Left kidney (tissue), 2 donors: ENCODE data around the gene DEPP1. TPM values are rescaled to one million over a fixed set of nuclear protein-coding genes. Genes with fewer than 3 reads are reported as not detected.

Experiments
- DNase-seq: peaks from one replicate; pipeline ENCODE4 v3.0.0-alpha.2; 2013
- polyA plus RNA-seq: library from polyadenylated mRNA; unstranded; fragments of 120-200 nt; gene quantifications from one replicate; pipeline ENCODE4 v1.2.1, GENCODE V29; 2013; ENCODE audit not compliant: insufficient read length

DEPP1 gene
- polyA plus RNA-seq, 1 donor, result 5.5 TPM

DNA sequence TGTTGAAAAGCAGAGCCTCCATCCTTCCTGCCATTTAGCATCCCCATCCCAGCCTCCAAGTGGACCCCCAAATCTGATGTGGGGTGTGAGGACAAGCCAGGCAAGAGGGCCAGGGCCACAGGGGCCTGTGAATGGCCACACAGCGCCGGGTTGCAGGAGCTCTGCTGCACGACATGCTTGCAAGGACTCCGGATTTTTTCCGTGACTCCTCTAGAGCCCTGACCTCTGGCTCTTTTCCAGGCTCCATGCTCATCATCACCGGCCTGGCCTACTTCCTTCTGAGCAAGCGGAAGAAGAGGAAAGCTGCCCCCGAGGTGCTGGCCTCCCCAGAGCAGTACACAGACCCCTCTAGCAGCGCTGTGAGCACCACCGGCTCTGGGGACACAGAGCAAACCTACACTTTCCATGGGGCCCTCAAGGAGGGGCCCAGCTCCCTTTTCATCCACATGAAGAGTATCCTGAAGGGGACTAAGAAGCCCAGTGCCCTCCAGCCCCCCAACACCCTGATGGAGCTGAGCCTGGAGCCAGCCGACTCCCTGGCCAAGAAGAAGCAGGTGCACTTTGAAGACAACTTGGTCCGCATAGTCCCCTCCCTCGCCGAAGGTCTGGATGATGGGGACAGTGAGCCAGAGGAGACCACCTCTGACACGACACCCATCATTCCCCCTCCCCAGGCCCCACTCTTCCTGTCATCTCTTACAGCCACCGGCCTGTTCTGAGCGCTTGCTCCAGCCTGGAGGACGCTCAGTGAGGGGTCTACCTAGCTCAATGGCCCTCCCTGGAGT is 44.0 kb downstream of the DEPP1 start:
- no peak for DNase-seq

- DNase-seq, result no peak
Measured at GRCh38 chr10:44933451-44934321, 44.9 kb downstream of the DEPP1 start.

DNA sequence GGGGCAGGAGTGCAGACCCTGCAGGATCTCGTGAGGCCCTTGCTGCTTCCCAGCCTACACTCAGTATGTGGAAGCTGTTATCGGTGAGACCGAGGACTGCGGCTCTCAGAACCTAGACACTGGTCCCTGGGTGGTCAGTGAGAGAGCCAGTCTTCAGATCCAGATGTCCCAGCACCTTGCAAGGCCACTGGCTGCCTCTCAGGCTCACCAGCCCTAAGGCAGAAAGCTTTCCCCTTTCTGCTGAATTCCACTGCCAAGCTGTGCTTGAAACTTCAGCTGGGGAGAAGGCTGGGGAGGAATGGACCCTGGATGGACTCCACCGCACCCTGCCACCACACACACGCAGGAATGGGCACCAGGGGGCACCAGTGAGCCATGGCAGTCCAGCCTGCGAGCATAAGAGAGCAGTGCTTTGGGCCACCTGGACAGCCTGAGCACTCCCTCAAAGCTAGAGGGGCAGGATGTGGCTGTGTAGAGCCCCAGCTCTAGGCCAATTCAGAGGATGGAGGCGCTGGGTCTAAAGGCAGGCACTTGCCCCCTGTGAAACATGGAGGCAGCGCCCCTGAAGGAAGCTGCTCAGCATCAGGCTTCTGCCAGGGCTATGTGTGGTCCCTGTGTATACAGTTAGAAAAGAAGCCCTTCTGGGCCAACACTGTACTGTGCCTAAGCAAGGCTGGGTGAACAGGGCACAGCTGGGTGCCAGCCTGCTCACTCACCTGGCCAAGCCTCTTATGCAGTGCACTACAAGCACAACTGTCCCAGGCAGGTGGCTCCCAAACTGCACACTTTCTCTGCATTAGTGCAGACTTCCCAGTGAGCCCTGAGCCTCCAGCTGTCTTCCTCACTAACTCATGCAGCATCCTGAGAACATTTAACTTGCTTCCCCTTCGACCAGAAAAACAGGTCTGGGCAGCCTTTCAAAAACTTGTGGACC is 45.8 kb downstream of the DEPP1 start:
- DNase-seq, result peak; percentile 82

- DNase-seq, result no peak
Measured at GRCh38 chr10:44931621-44932516, 46.7 kb downstream of the DEPP1 start.

GRCh38 chr10:44930904-44931620 is 47.5 kb downstream of the DEPP1 start:
- no peak for DNase-seq

DNA sequence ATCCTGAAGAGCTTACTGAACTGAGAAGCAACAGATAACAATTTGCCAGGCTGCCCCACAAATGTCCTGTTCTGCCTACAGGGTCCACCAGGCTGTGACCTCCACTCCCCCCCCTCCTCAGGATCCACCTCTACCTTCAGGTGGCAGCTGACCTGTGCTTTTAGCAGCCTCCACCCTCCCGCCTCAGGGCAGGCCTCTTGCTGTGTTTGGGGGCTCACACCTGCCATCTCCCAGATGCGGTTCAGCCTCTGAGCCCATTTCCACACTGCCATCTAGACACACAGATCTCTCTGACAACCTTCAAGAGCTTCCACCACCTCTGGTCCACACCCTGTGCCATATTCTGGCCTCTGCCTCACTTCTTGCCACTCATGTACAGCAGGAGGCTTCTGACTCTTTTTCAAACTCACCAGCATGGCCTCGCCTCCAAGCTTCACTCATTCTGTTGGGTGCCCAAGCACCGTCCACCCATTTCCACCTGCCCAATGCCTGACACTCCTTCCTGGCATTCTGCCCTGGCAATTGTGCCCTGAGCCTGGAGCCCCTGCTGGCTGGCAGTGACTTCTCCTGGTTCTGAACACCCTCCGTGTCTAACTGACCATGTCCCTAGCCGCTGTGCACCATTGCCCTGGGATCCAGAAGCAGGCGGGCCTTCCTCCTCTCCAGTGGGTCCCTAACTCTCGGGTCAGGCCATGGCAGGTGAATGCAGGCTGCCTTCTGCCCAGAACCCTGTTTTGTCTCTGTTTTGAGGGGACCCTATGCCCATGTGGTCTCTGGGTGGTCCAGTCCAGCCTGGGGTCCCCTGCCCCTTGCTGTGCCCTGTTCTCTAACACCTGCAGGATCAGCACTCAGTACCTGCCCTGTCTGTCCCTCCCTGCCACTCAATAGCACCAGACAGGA is 49.0 kb downstream of the DEPP1 start:
- DNase-seq, result no peak

DNA sequence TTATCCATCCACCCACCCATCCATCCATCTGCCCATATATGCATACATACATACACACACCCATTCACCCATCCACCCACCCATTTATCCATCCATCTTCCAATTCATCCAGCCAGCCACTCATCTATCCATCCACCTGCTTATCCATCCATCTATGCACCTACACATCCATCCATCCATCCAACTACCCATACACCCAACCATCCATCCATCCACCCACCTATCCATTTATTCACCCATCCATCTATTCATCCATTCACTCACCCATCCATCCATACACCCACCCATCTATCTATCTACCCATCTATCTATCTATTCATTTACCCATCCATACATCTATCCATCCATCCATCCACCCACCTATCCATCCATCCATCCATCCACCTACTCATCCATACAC is 50.1 kb downstream of the DEPP1 start:
- no peak for DNase-seq

- no peak for DNase-seq
Measured at GRCh38 chr10:44927352-44927751, 51.3 kb downstream of the DEPP1 start.

- no peak for DNase-seq
Measured at GRCh38 chr10:44926751-44927351, 51.8 kb downstream of the DEPP1 start.

Other genes starting within 250 kb of the DEPP1 start
- 68.0 TPM for gene TMEM72, start 67.5 kb downstream of the DEPP1 start, polyA plus RNA-seq
- 31.1 TPM for gene RASSF4, start 19.0 kb downstream of the DEPP1 start, polyA plus RNA-seq
- gene ZNF22, start 22.1 kb upstream of the DEPP1 start, polyA plus RNA-seq, result 85.8 TPM